Keratinocyte (primary cell): Measurements from ENCODE around the gene BEST2. TPM values are rescaled to one million over a fixed set of nuclear protein-coding genes. Genes with fewer than 3 reads are reported as not detected.

ENCODE experiments used
- DNase-seq: peaks from one replicate; pipeline ENCODE4 v3.0.0-alpha.2; 2011; ENCODE audit warnings: low read depth, missing footprints, low spot score
- FAIRE-seq: peaks from 2 replicates; lab custom pipeline; 2011; peaks lifted over from hg19 to GRCh38; lab: Jason Lieb, UNC
- H2AFZ ChIP-seq: 2 replicates; pipeline ENCODE4 v1.6.0; 2012; ENCODE audit warnings: low read length, control low read depth, inconsistent platforms; ENCODE audit not compliant: control insufficient read depth
- H3K27ac ChIP-seq: 2 replicates; pipeline ENCODE4 v1.5.1; 2011; ENCODE audit warnings: low read length; ENCODE audit not compliant: control insufficient read depth, insufficient read depth
- H3K27me3 ChIP-seq: 3 replicates; pipeline ENCODE4 v1.6.0; 2011; ENCODE audit warnings: low read length; ENCODE audit not compliant: control insufficient read depth, insufficient read depth; ENCODE audit errors: extremely low read depth
- H3K36me3 ChIP-seq, 2 experiments: 2 replicates in 1 of 2; 3 replicates in 1 of 2; pipeline ENCODE4 v1.5.1; 2011; ENCODE audit warnings: low read length in 2 of 2, mild to moderate bottlenecking in 1 of 2; ENCODE audit not compliant: control insufficient read depth in 2 of 2, insufficient read depth in 2 of 2; ENCODE audit errors: extremely low read depth in 1 of 2
- H3K4me1 ChIP-seq: 3 replicates; pipeline ENCODE4 v1.5.1; 2011; ENCODE audit warnings: low read length; ENCODE audit not compliant: control insufficient read depth, insufficient read depth; ENCODE audit errors: extremely low read depth
- H3K4me2 ChIP-seq: 3 replicates; pipeline ENCODE4 v1.6.0; 2011; ENCODE audit warnings: low read depth, low read length; ENCODE audit not compliant: control insufficient read depth, insufficient read depth; ENCODE audit errors: extremely low read depth
- H3K4me3 ChIP-seq, 3 experiments: fragments of 200-600 bp in 1 of 3; sonication (generic) in 1 of 3; 2 replicates in 2 of 3; 3 replicates in 1 of 3; pipeline ENCODE4 v1.5.1; 2011 to 2016; ENCODE audit warnings: low read length in 3 of 3, mild to moderate bottlenecking in 3 of 3, control low read depth in 2 of 3, inconsistent platforms in 1 of 3, low read depth in 1 of 3, mixed read lengths in 1 of 3, mixed run types in 1 of 3, moderate library complexity in 1 of 3; ENCODE audit not compliant: control insufficient read depth in 2 of 3, insufficient read depth in 2 of 3; ENCODE audit errors: extremely low read depth in 1 of 3
- H3K79me2 ChIP-seq: 2 replicates; pipeline ENCODE4 v1.6.0; 2012; ENCODE audit warnings: low read length; ENCODE audit not compliant: control insufficient read depth, insufficient read depth
- H3K9ac ChIP-seq: 3 replicates; pipeline ENCODE4 v1.6.0; 2011; ENCODE audit warnings: low read length; ENCODE audit not compliant: control insufficient read depth, insufficient read depth; ENCODE audit errors: extremely low read depth
- H3K9me1 ChIP-seq: 3 replicates; pipeline ENCODE4 v1.6.0; 2011; ENCODE audit warnings: low read length; ENCODE audit not compliant: control insufficient read depth, insufficient read depth; ENCODE audit errors: extremely low read depth
- H3K9me3 ChIP-seq: 2 replicates; pipeline ENCODE4 v1.5.1; 2012; ENCODE audit warnings: low read depth, low read length; ENCODE audit not compliant: control insufficient read depth
- H4K20me1 ChIP-seq: 3 replicates; pipeline ENCODE4 v1.6.0; 2011; ENCODE audit warnings: low read length; ENCODE audit not compliant: control insufficient read depth, insufficient read depth; ENCODE audit errors: extremely low read depth
- EZH2 ChIP-seq: IDR thresholded peaks from one replicate; pipeline ENCODE4 v1.6.1; 2012; ENCODE audit warnings: inconsistent platforms, mild to moderate bottlenecking, low read length, moderate library complexity
- dilution Hi-C: fragments of 300-500 bp; cut with MboI; formaldehyde crosslinking; loops from one replicate; pipeline ENCODE4 v1.7.0; 2020; ENCODE audit warnings: low sequenced_read_pairs; ENCODE audit not compliant: extremely low pct_ligation_motif_present
- polyA plus RNA-seq, 5 experiments: library from polyadenylated mRNA; depleted of rRNA in 3 of 5; stranded (reverse) in 3 of 5; stranded (forward) in 1 of 5; unstranded in 1 of 5; fragments of >200 nt; gene quantifications; 1 replicate in 1 of 5; 2 replicates in 3 of 5; 3 replicates in 1 of 5; pipeline versions ENCODE4 v1.2.1 to v1.2.3, GENCODE V29; 2011 to 2012; ENCODE audit warnings: missing spikeins in 2 of 5, low read depth in 1 of 5, low replicate concordance in 1 of 5
- TF ChIP-seq, protein P1 (sequence below), 3 experiments: IDR thresholded peaks in 1 of 3; conservative IDR thresholded peaks in 1 of 3; optimal IDR thresholded peaks in 1 of 3; 2 replicates in 2 of 3; 3 replicates in 1 of 3; pipeline versions ENCODE3 to v1.5.1; 2011; ENCODE audit warnings: low read length in 3 of 3, mild to moderate bottlenecking in 3 of 3, moderate library complexity in 2 of 3, control low read depth in 1 of 3, inconsistent platforms in 1 of 3; ENCODE audit not compliant: insufficient read depth in 2 of 3; ENCODE audit errors: extremely low read depth in 1 of 3

Gene BEST2
- polyA plus RNA-seq, 1 donor (not counting 4 experiments of a cell fraction or from before 2014, with no cell fraction given) = not detected

DNA sequence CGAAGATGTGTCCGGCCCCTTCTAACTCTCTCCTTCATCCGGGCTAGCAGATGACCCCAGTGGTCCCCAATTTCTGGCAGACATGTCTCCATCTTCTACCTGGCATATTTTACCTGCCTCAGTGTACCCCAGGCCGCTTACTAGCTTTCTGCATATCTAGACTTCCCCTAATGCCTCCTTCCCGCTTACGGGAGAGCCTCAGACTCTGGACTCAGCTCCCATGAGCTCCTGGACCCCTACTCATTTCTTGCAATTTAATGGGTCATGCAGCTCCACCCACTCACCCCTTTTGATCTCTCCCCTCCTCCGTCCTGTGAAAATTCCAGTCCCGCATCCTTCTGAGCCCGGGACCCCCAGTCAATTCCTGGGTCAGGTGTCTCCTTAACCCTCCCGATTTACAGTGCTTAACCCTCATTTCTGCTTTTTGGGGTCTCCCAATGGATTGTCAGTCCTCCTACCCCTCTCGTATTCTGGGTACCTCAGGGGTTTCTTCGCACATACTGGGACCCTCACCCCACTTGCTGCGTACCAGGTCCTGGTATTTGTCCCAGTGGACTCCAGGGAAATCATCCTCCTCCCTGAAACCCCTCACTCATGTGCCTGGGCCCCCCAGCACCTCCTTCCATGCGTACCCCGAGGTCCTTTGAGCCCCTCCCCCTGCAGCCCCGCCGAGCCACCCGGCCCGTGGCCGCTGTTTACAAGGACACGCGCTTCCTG lies 39.2 kb downstream of the BEST2 start:
- TF ChIP-seq, protein P1, sequence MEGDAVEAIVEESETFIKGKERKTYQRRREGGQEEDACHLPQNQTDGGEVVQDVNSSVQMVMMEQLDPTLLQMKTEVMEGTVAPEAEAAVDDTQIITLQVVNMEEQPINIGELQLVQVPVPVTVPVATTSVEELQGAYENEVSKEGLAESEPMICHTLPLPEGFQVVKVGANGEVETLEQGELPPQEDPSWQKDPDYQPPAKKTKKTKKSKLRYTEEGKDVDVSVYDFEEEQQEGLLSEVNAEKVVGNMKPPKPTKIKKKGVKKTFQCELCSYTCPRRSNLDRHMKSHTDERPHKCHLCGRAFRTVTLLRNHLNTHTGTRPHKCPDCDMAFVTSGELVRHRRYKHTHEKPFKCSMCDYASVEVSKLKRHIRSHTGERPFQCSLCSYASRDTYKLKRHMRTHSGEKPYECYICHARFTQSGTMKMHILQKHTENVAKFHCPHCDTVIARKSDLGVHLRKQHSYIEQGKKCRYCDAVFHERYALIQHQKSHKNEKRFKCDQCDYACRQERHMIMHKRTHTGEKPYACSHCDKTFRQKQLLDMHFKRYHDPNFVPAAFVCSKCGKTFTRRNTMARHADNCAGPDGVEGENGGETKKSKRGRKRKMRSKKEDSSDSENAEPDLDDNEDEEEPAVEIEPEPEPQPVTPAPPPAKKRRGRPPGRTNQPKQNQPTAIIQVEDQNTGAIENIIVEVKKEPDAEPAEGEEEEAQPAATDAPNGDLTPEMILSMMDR (optimal IDR thresholded peaks at IDR 0.05 in 1 of 3, IDR thresholded peaks at IDR 0.05 in 1 of 3, conservative IDR thresholded peaks at IDR 0.05 in 1 of 3; ENCODE audit: extremely low read depth in 1 of 3, insufficient read depth in 2 of 3, low read length in 3 of 3) = no peak
- TF ChIP-seq EZH2 = no peak
- Histone ChIP-seq H3K4me1 (peaks cover 42% of the 10 kb centered on the region), H3K9ac (peak overlapping the region; percentile 97), H3K4me3 (peak overlapping the region; percentile 73 to 95 (median 94)), H3K27me3 (no peaks in the 10 kb centered on the region), H2AFZ (no peak overlapping the region), H3K27ac (peak overlapping the region; percentile 98), H3K36me3 (no peaks in the 10 kb centered on the region), H3K79me2 (peaks cover 19% of the 10 kb centered on the region), H4K20me1 (peaks cover 11% of the 10 kb centered on the region), H3K9me3 (no peaks in the 10 kb centered on the region), H3K4me2 (peak overlapping the region; percentile 99), H3K9me1 (no peaks in the 10 kb centered on the region)
- dilution Hi-C loops = no loop called here
- DNase-seq = no peak
- FAIRE-seq = no peak

DNA sequence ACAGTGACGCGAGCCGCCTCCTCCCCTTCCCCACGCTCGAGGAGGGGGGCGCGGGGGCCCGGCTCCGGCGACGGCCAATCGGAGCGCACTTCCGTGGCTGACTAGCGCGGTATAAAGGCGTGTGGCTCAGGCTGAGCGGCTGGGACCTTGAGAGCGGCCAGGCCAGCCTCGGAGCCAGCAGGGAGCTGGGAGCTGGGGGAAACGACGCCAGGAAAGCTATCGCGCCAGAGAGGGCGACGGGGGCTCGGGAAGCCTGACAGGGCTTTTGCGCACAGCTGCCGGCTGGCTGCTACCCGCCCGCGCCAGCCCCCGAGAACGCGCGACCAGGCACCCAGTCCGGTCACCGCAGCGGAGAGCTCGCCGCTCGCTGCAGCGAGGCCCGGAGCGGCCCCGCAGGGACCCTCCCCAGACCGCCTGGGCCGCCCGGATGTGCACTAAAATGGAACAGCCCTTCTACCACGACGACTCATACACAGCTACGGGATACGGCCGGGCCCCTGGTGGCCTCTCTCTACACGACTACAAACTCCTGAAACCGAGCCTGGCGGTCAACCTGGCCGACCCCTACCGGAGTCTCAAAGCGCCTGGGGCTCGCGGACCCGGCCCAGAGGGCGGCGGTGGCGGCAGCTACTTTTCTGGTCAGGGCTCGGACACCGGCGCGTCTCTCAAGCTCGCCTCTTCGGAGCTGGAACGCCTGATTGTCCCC lies 39.9 kb downstream of the BEST2 start, which contains the start of gene JUNB:
Gene JUNB (plus strand): TSS at position 142 of the 706 bp plus-strand sequence. CDS start 286 bp downstream, at position 428.
- H3K9ac ChIP-seq = peak within 1 kb of the TSS; percentile 97
- H3K9me3 ChIP-seq = no peaks in the 10 kb centered on the region
- H3K9me1 ChIP-seq = no peaks in the 10 kb centered on the region
- peak within 1 kb of the TSS; percentile 98 for H3K27ac ChIP-seq
- H3K4me2 ChIP-seq = peak within 1 kb of the TSS; percentile 99
- peaks cover 19% of the 10 kb centered on the region for H3K79me2 ChIP-seq
- no peak for TF ChIP-seq EZH2
- TF ChIP-seq, protein P1 (optimal IDR thresholded peaks at IDR 0.05 in 1 of 3, IDR thresholded peaks at IDR 0.05 in 1 of 3, conservative IDR thresholded peaks at IDR 0.05 in 1 of 3; ENCODE audit: extremely low read depth in 1 of 3, insufficient read depth in 2 of 3, low read length in 3 of 3) = no peak
- H3K4me1 ChIP-seq = peaks cover 42% of the 10 kb centered on the region
- no peak for FAIRE-seq
- H3K4me3 ChIP-seq = peak within 1 kb of the TSS; percentile 73 to 95 (median 94)
- dilution Hi-C loops = no loop called here
- peaks cover 11% of the 10 kb centered on the region for H4K20me1 ChIP-seq
- H3K36me3 ChIP-seq = no peaks in the 10 kb centered on the region
- no peak for DNase-seq
- no peaks in the 10 kb centered on the region for H3K27me3 ChIP-seq
- no peak within 1 kb of the TSS for H2AFZ ChIP-seq
